PC-9 (cell line): Measurements from ENCODE around the gene CBX8.

Experiments used
- CTCF ChIP-seq: fragments of 200-600 bp; sonication (generic); conservative IDR thresholded peaks from 2 replicates; pipeline ENCODE4 v1.6.1; 2017; ENCODE audit warnings: mixed run types, antibody characterized with exemption, mild to moderate bottlenecking, moderate library complexity
- EZH2 ChIP-seq: fragments of 200-600 bp; sonication (generic); IDR thresholded peaks from 2 replicates; pipeline ENCODE4 v1.8.0; 2017; ENCODE audit warnings: antibody characterized with exemption, low read depth

- TF ChIP-seq CTCF (no peak), EZH2 (no peak)
These were observed 19.1 kb upstream of the CBX8 start for GRCh38 chr17:79815836-79816461.
